HG02642 (cell line): ENCODE measurements around the gene EPB41L4A.

ENCODE experiments used
- ATAC-seq: cut with Tn5 transposase; IDR thresholded peaks from one replicate; pipeline ENCODE4 v1.9.1; 2021; ENCODE audit warnings: mild to moderate bottlenecking; ENCODE audit not compliant: unreplicated experiment, poor library complexity

The EPB41L4A gene

DNA sequence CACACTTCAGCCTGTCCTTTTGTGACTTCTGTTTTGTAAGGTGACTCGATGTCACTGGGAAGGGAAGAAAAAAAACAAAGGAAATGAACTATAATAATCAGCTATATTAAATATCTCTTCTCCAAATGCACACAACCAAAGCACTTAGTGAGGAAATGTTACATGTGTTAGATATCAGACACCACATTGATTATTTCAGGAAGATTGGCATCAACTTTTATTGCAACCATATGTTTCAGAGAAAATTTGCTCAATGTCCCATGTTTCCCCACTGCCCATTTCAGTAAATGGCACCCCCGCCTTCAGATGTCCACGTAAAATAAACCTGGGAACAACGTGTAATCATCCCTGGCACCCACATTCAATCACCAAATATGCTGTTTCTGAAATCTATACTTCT, 151.8 kb downstream of the EPB41L4A start:
- ATAC-seq = no peak

GRCh38 chr5:112264666-112265065, 154.4 kb downstream of the EPB41L4A start:
- ATAC-seq = no peak

DNA sequence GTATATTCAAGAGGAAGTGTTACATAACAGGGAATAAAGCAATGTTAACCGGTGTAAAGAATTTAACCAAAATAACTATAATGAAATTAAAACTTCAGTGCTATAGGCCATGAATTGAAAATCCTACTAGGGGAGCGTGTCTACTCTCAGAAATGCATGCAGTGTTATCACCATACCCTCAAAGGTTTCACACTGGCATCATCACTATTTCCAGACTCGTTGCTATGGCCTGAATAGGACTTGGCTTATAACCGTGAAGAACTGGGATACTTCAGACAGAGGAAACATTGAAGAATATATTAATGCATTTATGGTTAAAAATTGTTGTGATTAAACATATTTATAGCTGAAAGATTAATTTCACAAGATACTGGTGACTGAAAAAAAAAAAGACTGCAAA, 154.9 kb downstream of the EPB41L4A start:
- no peak for ATAC-seq

DNA sequence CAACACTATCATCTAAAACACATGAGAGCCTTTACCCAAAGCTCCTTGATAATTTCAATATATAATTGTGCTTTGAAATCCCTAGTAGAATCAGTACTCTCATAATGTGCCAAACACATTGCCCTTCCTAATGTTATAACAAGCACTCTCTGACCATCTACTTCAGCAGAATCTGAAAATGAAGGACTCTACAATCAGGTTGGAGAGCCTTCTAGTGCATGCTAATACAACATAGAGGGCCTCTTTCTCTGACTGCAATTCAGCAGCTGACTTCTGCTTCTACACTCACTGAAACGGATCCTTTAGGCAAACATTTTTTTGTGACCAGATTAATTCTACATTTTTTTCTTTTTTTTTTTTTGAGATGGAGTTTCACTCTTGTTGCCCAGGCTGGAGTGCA, 155.6 kb downstream of the EPB41L4A start:
- no peak for ATAC-seq

DNA sequence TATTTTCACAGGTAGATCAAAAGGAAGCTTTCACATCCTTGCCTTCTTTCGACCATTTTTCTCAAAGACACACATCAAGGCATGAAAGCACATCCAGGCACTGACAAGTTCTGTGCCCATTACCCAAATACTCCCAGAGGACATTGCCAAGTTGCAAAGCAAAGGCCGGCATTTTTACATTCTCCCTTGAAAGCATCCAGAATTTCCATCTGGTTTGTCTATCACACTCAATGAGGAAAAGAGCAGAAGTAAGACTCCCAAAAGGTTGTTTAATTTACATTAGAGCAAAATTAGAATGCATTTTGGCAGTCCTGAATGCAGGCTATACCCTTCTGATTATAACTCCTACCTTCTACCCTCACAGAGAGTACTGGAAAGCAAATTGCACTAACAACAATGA, 160.5 kb downstream of the EPB41L4A start:
- ATAC-seq = no peak

- no peak for ATAC-seq
Observed at GRCh38 chr5:112257976-112258375, 161.1 kb downstream of the EPB41L4A start.

GRCh38 chr5:112257005-112257404, 162.1 kb downstream of the EPB41L4A start:
- ATAC-seq = no peak

- ATAC-seq = no peak
Observed at GRCh38 chr5:112254303-112254702, 164.8 kb downstream of the EPB41L4A start.

DNA sequence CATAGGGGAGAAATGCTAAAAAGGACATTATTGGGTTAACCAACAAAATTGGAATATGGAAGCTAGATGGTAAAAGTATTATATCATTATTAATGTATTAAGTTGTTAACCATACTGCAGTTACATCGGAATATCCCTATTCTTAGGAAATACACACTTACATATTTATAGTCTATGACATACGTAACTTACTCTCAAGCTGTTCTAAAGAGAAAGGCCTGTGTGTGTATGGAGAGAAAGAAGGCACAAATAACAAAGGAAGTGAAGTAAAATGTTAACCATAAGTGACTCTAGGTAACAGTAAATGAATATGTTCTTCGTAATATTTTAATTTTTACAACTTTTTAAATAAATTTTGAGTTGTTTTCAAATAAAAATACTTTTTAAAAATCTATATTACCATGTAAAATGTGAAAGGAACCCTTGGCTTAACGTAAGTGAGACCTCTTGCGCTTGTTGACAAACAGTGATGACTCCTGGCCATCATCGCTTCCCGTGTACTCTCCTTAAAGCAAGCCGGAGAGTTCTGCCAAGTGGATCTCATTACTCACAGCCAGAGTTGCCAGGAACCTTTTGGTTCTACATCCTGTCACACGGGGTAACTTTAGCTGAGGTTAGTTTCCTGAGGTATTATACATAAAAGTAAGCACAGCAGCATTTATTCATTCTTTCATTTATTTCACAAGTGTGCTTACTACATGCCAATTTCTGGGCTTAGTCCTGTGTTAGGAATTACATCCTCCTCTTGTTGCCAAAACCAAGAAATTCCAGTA, 165.4 kb downstream of the EPB41L4A start:
- no peak for ATAC-seq

GRCh38 chr5:112250551-112250950, 168.5 kb downstream of the EPB41L4A start:
- ATAC-seq = no peak

DNA sequence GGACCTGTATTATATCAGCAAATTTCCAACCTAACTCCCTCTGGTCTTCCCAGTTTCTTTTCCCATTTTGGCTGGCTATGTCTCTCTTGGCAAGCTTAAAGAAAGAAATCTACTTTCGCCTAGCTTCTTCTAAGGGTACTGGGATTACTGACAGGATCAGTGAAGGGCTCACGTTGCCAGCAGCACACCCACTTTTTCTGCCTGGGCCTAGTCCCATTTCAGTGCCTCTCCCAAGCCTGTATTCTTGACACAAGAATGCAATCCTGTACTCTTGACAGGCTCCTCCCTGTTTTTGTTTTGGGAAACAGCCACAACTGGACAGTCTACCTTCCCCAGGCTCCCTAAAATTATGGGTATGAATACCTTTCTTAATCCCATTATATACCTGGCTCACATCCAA, 170.5 kb downstream of the EPB41L4A start:
- no peak for ATAC-seq

GRCh38 chr5:112247960-112248359, 171.1 kb downstream of the EPB41L4A start:
- ATAC-seq = no peak

DNA sequence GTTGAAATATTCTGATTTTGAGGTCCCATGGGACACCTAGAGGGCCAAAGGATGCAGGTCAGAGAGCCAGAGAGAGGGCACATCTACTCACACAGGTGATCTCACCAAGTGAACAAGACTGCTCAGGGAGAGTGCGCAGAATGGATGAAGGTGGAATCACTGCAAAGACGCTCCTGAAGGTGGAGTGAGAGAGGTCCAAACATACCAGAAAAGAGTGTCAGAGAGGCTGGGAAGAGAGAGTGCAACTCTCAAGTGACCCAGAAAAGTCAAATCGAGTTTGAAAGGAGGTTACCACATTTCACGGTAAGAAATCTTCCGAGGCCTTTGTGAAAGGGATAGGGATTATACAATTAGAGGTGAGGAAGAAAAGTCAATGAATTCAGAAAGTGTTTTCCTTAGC, 173.4 kb downstream of the EPB41L4A start:
- ATAC-seq = no peak

GRCh38 chr5:112239996-112240395, 179.1 kb downstream of the EPB41L4A start:
- no peak for ATAC-seq

GRCh38 chr5:112238473-112238872, 180.6 kb downstream of the EPB41L4A start:
- ATAC-seq = no peak

- ATAC-seq = no peak
Observed at GRCh38 chr5:112237456-112237855, 181.6 kb downstream of the EPB41L4A start.

DNA sequence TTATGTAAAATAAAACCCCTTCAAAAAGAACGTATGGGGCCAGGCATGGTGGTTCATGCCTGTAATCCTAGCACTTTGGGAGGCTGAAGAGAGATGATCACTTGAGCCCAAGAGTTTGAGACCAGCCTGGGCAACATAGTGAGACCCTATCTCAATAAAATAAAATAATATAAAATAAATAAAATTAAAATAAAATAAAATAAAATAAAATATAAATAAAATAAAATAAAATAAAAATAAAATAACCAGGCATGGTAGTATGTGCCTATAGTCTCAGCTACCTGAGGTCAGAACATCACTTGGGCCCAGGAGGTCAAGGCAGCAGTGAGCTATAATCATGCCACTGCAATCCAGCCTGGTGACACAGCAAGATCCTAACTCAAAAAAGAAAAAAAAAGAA, 185.1 kb downstream of the EPB41L4A start:
- ATAC-seq = no peak

- no peak for ATAC-seq
Observed at GRCh38 chr5:112232667-112233066, 186.4 kb downstream of the EPB41L4A start.

DNA sequence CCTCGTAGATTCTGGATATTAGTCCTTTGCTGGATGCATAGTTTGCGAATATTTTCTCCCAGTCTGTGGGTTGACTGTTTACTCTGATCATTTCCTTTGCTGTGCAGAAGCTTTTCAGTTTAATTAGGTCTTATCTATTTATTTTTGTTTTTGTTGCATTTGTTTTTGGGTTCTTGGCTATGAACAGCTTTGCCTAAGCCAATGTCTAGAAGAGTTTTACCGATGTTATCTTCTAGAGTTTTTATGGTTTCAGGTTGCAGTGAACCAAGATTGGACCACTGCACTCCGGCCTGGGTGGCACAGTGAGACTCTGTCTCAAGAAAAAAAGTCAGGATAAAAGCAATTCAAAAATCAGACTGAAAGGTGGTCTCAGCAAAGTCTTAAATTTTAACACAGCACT, 188.5 kb downstream of the EPB41L4A start:
- ATAC-seq = no peak

GRCh38 chr5:112228667-112229066, 190.4 kb downstream of the EPB41L4A start:
- ATAC-seq = no peak

- no peak for ATAC-seq
Observed at GRCh38 chr5:112227911-112228631, 191.0 kb downstream of the EPB41L4A start.

- ATAC-seq = no peak
Observed at GRCh38 chr5:112226215-112226614, 192.9 kb downstream of the EPB41L4A start.
